ENCODE data around the gene AIP. TPM values are rescaled to one million over a fixed set of nuclear protein-coding genes. Genes with fewer than 3 reads are reported as not detected.

Gene AIP
- total RNA-seq, 1 donor from 2014 or later: 84.5 TPM

- no peaks in the 10 kb centered on the region for H3K36me3 ChIP-seq (ENCODE audit: control insufficient read depth in 3 of 3, insufficient read depth in 3 of 3, low read length in 3 of 3)
- no peaks in the 10 kb centered on the region for H3K9me3 ChIP-seq (ENCODE audit: control insufficient read depth in 3 of 3, low read length in 3 of 3)
- no peaks in the 10 kb centered on the region for H3K4me1 ChIP-seq (ENCODE audit: control insufficient read depth in 3 of 3, insufficient read depth in 3 of 3, low read length in 3 of 3)
- H3K27me3 ChIP-seq (ENCODE audit: control insufficient read depth in 3 of 3, insufficient read depth in 3 of 3, low read length in 3 of 3): peaks cover 0 to 14% (median 12%) of the 10 kb centered on the region in 3 donors
- H3K27ac ChIP-seq (ENCODE audit: low read depth, low read length): no peak overlapping the region
- no peak overlapping the region for H3K4me3 ChIP-seq (ENCODE audit: low read length in 3 of 3)
- H3K9ac ChIP-seq (ENCODE audit: low read depth in 1 of 3, low read length in 3 of 3): no peak overlapping the region
Observed at GRCh38 chr11:67519726-67520125, 36.9 kb downstream of the AIP start.

DNA sequence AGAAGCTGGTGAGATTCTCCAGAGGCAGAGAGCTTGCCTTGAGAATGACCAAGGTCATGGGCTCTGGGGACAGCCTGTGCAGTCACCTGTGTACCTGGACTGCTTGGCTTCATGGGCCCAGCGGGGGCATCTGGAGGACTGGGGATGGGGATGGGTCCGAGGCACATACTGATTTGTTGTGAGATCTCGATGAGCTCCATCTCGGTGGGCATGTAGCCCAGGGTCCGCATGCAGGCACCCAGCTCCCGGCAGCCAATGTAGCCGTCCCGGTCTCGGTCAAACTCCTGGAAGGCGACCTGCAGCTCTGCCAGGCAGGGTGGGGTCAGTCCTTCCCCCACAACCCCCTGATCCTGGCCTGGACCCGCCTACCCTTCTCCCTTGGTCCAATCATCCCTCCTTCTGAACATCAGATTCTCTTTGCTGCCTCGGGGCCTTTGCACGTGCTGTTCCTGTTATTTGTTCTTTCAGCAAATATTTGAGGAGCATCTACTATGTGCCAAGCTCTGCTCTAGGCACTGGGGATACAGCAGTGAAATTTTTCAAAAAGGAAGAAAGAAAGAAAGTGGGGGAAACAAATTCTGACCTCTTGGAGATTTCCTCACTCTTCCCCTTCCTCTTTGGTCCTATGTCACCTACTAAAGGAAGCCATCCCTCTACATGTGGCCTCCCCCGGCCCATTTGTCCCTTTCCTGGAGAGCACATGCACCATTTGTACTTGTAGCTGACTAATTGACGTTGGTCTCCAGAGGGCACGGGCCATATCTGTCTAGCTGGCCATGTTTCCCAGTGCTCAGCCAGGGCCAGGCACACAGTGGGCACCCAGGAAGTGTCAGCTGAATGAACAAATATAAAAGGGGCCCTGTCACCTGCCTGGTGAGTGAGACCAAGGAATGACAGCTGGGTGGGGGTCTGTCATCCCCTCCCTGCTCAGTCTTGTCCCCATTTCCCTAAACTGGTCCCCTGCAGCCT is 38.3 kb downstream of the AIP start:
- no peak overlapping the region for H3K9ac ChIP-seq (ENCODE audit: low read depth in 1 of 3, low read length in 3 of 3)
- H3K9me3 ChIP-seq (ENCODE audit: control insufficient read depth in 3 of 3, low read length in 3 of 3): no peaks in the 10 kb centered on the region
- H3K27ac ChIP-seq (ENCODE audit: low read depth, low read length): no peak overlapping the region

DNA sequence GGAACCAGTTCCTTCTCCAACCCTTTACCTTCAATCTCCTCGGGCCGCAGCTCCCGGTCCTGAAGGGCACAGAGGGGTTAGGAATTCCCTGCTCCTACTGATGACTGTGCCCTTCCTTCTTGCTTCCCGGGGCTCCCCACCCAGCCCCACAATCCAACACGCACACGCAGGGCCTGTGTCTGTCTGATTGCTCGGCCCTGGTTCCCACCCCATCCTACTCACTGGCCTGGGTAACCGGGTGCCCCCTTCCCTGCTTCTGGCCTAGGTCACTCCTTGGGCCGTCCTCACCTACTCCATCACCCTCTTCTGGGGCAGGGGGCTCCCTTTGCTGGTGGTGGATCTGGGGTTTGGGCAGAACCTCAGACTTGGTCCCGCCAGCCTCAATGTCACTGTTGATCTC is 39.1 kb downstream of the AIP start:
- Histone ChIP-seq H3K9me3 (ENCODE audit: control insufficient read depth in 3 of 3, low read length in 3 of 3) (no peaks in the 10 kb centered on the region), H3K27me3 (ENCODE audit: control insufficient read depth in 3 of 3, insufficient read depth in 3 of 3, low read length in 3 of 3) (peaks cover 0 to 20% (median 14%) of the 10 kb centered on the region in 3 donors), H3K4me1 (ENCODE audit: control insufficient read depth in 3 of 3, insufficient read depth in 3 of 3, low read length in 3 of 3) (no peaks in the 10 kb centered on the region), H3K36me3 (ENCODE audit: control insufficient read depth in 3 of 3, insufficient read depth in 3 of 3, low read length in 3 of 3) (no peaks in the 10 kb centered on the region), H3K9ac (ENCODE audit: low read depth in 1 of 3, low read length in 3 of 3) (no peak overlapping the region), H3K4me3 (ENCODE audit: low read length in 3 of 3) (no peak overlapping the region), H3K27ac (ENCODE audit: low read depth, low read length) (no peak overlapping the region)

More for the DNA sequence above, 38.3 kb downstream of the AIP start:
- Histone ChIP-seq H3K27me3 (ENCODE audit: control insufficient read depth in 3 of 3, insufficient read depth in 3 of 3, low read length in 3 of 3) (peaks cover 0 to 14% (median 14%) of the 10 kb centered on the region in 3 donors), H3K36me3 (ENCODE audit: control insufficient read depth in 3 of 3, insufficient read depth in 3 of 3, low read length in 3 of 3) (no peaks in the 10 kb centered on the region), H3K4me1 (ENCODE audit: control insufficient read depth in 3 of 3, insufficient read depth in 3 of 3, low read length in 3 of 3) (no peaks in the 10 kb centered on the region), H3K4me3 (ENCODE audit: low read length in 3 of 3) (no peak overlapping the region)

DNA sequence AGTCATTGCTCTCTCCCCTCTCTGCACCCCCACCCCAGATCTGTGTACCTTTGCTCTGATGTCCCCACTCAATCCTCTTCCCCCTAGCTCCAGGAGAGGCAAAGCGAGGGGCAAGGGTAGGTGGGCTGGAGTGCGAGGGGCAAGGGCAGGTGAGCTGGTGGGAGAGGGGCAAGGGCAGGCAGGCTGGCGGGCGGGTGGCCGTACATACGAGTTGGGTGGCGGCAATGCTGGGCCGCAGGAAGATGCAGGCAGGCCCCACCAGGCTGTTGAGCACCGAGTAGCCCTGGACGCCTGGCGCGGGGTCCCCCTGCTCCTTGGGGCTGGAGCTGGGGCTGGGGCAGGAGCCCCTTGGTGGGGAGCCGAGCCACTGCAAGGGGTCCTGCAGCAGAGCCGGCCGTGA is 39.5 kb downstream of the AIP start:
- no peaks in the 10 kb centered on the region for H3K4me1 ChIP-seq (ENCODE audit: control insufficient read depth in 3 of 3, insufficient read depth in 3 of 3, low read length in 3 of 3)

DNA sequence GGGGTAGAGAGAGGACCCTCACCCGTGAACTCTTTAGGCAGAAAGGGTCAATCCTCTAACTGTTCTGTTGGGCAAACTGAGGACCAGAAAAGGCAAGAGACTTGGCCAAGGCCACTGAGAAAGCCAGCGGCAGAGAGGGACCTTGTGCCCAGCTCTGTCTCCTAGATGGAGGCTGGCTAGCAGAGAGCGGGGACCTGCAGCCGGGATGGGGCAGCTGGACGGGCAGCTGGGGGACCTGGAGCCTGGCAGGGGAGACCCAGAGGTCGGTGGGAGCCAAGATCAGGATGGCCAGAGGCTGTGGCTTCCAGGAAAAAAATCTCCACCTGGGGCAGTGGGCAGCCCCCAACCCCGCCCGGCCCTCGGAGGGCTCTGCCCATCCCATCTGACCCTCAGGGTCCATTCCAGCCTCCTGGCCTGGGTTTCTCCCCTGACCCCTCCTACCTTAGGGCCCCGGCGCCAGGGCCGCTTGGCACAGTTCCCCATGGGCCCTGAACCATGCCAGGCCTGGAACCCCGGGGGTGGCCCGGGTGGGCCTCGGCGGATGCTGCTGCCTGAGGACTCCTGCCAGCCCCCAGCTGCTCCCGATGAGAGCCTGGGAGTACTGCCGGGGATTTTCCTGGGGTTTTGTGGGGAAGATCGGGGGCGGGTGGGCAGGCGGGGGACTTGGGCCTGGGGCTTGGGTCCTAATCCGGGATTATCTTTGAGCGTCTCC is 40.2 kb downstream of the AIP start, which contains the start of gene CABP2:
Gene CABP2, minus strand, starts transcription at position 603 of the 712 bp plus-strand sequence. Its CDS starts 120 bp downstream, at position 483.
- H3K27me3 ChIP-seq (ENCODE audit: control insufficient read depth in 3 of 3, insufficient read depth in 3 of 3, low read length in 3 of 3): peaks cover 0 to 18% (median 14%) of the 10 kb centered on the region in 3 donors
- no peak within 1 kb of the TSS for H3K27ac ChIP-seq (ENCODE audit: low read depth, low read length)
- H3K4me1 ChIP-seq (ENCODE audit: control insufficient read depth in 3 of 3, insufficient read depth in 3 of 3, low read length in 3 of 3): no peaks in the 10 kb centered on the region
- H3K9ac ChIP-seq (ENCODE audit: low read depth in 1 of 3, low read length in 3 of 3): no peak within 1 kb of the TSS
- no peaks in the 10 kb centered on the region for H3K36me3 ChIP-seq (ENCODE audit: control insufficient read depth in 3 of 3, insufficient read depth in 3 of 3, low read length in 3 of 3)
- no peak within 1 kb of the TSS for H3K4me3 ChIP-seq (ENCODE audit: low read length in 3 of 3)
- H3K9me3 ChIP-seq (ENCODE audit: control insufficient read depth in 3 of 3, low read length in 3 of 3): no peaks in the 10 kb centered on the region

More for the DNA sequence above, 39.5 kb downstream of the AIP start:
- Histone ChIP-seq H3K4me3 (ENCODE audit: low read length in 3 of 3) (no peak overlapping the region), H3K27ac (ENCODE audit: low read depth, low read length) (no peak overlapping the region), H3K9me3 (ENCODE audit: control insufficient read depth in 3 of 3, low read length in 3 of 3) (no peaks in the 10 kb centered on the region), H3K27me3 (ENCODE audit: control insufficient read depth in 3 of 3, insufficient read depth in 3 of 3, low read length in 3 of 3) (peaks cover 0 to 18% (median 14%) of the 10 kb centered on the region in 3 donors), H3K9ac (ENCODE audit: low read depth in 1 of 3, low read length in 3 of 3) (no peak overlapping the region), H3K36me3 (ENCODE audit: control insufficient read depth in 3 of 3, insufficient read depth in 3 of 3, low read length in 3 of 3) (no peaks in the 10 kb centered on the region)

GRCh38 chr11:67523556-67524479 is 41.0 kb downstream of the AIP start:
- H3K9me3 ChIP-seq (ENCODE audit: control insufficient read depth in 3 of 3, low read length in 3 of 3): no peaks in the 10 kb centered on the region
- no peak overlapping the region for H3K9ac ChIP-seq (ENCODE audit: low read depth in 1 of 3, low read length in 3 of 3)
- no peak overlapping the region for H3K4me3 ChIP-seq (ENCODE audit: low read length in 3 of 3)
- no peaks in the 10 kb centered on the region for H3K36me3 ChIP-seq (ENCODE audit: control insufficient read depth in 3 of 3, insufficient read depth in 3 of 3, low read length in 3 of 3)
- no peak overlapping the region for H3K27ac ChIP-seq (ENCODE audit: low read depth, low read length)
- no peaks in the 10 kb centered on the region for H3K4me1 ChIP-seq (ENCODE audit: control insufficient read depth in 3 of 3, insufficient read depth in 3 of 3, low read length in 3 of 3)
- H3K27me3 ChIP-seq (ENCODE audit: control insufficient read depth in 3 of 3, insufficient read depth in 3 of 3, low read length in 3 of 3): peaks cover 0 to 18% (median 14%) of the 10 kb centered on the region in 3 donors

- no peaks in the 10 kb centered on the region for H3K36me3 ChIP-seq (ENCODE audit: control insufficient read depth in 3 of 3, insufficient read depth in 3 of 3, low read length in 3 of 3)
- no peak overlapping the region for H3K9ac ChIP-seq (ENCODE audit: low read depth in 1 of 3, low read length in 3 of 3)
- H3K4me1 ChIP-seq (ENCODE audit: control insufficient read depth in 3 of 3, insufficient read depth in 3 of 3, low read length in 3 of 3): no peaks in the 10 kb centered on the region
- H3K9me3 ChIP-seq (ENCODE audit: control insufficient read depth in 3 of 3, low read length in 3 of 3): no peaks in the 10 kb centered on the region
- H3K4me3 ChIP-seq (ENCODE audit: low read length in 3 of 3): no peak overlapping the region
- H3K27me3 ChIP-seq (ENCODE audit: control insufficient read depth in 3 of 3, insufficient read depth in 3 of 3, low read length in 3 of 3): peaks cover 0 to 18% (median 15%) of the 10 kb centered on the region in 3 donors
- H3K27ac ChIP-seq (ENCODE audit: low read depth, low read length): no peak overlapping the region
Observed at GRCh38 chr11:67524480-67524808, 41.6 kb downstream of the AIP start.

DNA sequence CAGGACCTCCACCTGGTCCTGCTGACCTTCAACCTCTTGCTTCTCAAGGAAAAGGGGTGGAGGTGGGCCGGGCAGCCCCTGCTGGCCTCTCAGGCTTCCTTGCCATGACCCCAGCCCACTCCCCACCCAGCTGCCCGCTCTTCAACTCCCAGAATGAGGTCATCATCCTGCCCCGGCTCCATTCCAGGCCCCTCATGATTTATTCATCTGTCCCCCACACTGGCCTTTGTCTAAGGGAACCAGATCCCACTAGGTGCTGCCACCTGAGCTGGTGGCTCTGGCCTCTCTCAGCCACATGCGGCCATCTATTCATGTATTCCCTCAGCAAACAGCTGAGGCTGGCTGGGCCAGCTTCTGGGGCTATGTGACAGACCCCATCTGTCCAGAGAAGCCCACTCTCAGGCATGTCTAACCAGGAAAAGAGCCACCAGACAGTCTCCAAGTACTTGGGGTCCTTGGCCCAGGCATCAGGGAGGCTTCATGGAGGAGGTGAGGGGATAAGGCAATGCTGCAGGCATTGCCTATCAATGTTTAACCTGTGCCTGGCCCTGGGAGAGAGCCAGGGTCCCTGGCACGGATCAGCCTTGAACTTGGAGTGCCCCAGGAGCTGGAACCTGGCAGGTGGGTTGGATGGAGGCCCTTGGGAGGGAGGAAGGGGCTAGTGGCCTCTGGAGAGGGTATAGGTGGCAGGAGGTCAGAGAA is 42.6 kb downstream of the AIP start:
- Histone ChIP-seq H3K27me3 (ENCODE audit: control insufficient read depth in 3 of 3, insufficient read depth in 3 of 3, low read length in 3 of 3) (peaks cover 0 to 22% (median 16%) of the 10 kb centered on the region in 3 donors), H3K4me3 (ENCODE audit: low read length in 3 of 3) (no peak overlapping the region), H3K36me3 (ENCODE audit: control insufficient read depth in 3 of 3, insufficient read depth in 3 of 3, low read length in 3 of 3) (no peaks in the 10 kb centered on the region), H3K9me3 (ENCODE audit: control insufficient read depth in 3 of 3, low read length in 3 of 3) (no peaks in the 10 kb centered on the region), H3K4me1 (ENCODE audit: control insufficient read depth in 3 of 3, insufficient read depth in 3 of 3, low read length in 3 of 3) (no peaks in the 10 kb centered on the region), H3K9ac (ENCODE audit: low read depth in 1 of 3, low read length in 3 of 3) (no peak overlapping the region), H3K27ac (ENCODE audit: low read depth, low read length) (no peak overlapping the region)

DNA sequence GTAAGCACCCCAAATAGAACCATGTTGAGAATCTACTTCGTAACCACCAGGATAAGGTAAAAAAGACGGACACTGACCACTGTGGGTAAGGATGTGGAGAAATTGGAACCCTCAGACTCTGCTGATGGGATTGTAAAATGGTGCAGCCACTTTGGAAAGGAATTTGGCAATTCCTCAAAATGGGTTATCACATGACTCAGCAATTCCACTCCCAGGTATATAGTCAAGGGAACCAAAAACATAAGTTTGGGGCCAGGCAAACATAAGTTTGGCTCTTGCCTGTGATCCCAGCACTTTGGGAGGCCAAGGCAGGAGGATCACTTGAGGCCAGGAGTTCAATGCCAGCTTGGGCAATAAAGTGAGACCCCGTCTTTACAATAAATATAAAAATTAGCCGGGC is 45.5 kb downstream of the AIP start:
- H3K4me1 ChIP-seq (ENCODE audit: control insufficient read depth in 3 of 3, insufficient read depth in 3 of 3, low read length in 3 of 3): no peaks in the 10 kb centered on the region
- H3K9ac ChIP-seq (ENCODE audit: low read depth in 1 of 3, low read length in 3 of 3): no peak overlapping the region
- peaks cover 0 to 22% (median 16%) of the 10 kb centered on the region in 3 donors for H3K27me3 ChIP-seq (ENCODE audit: control insufficient read depth in 3 of 3, insufficient read depth in 3 of 3, low read length in 3 of 3)

More for the DNA sequence above, 45.5 kb downstream of the AIP start:
- H3K9me3 ChIP-seq (ENCODE audit: control insufficient read depth in 3 of 3, low read length in 3 of 3): no peaks in the 10 kb centered on the region
- no peak overlapping the region for H3K27ac ChIP-seq (ENCODE audit: low read depth, low read length)
- H3K4me3 ChIP-seq (ENCODE audit: low read length in 3 of 3): no peak overlapping the region
- H3K36me3 ChIP-seq (ENCODE audit: control insufficient read depth in 3 of 3, insufficient read depth in 3 of 3, low read length in 3 of 3): no peaks in the 10 kb centered on the region
